Neural progenitor cell (in vitro differentiated cells): ENCODE results near the gene NSMF.

Experiments used
- EZH2 ChIP-seq: fragments of 200-600 bp; sonication (generic); IDR thresholded peaks from 2 replicates; pipeline ENCODE4 v1.6.1; 2017; ENCODE audit warnings: antibody characterized with exemption, mild to moderate bottlenecking, moderate library complexity
- EZH2phosphoT487 ChIP-seq: fragments of 200-600 bp; sonication (generic); IDR thresholded peaks from 2 replicates; pipeline ENCODE4 v1.6.1; 2017; ENCODE audit warnings: antibody characterized with exemption
- TF ChIP-seq, protein P1 (sequence below): fragments of 200-600 bp; sonication (generic); IDR thresholded peaks from 2 replicates; pipeline ENCODE4 v1.5.1; 2017; ENCODE audit warnings: antibody characterized with exemption, mild to moderate bottlenecking

DNA sequence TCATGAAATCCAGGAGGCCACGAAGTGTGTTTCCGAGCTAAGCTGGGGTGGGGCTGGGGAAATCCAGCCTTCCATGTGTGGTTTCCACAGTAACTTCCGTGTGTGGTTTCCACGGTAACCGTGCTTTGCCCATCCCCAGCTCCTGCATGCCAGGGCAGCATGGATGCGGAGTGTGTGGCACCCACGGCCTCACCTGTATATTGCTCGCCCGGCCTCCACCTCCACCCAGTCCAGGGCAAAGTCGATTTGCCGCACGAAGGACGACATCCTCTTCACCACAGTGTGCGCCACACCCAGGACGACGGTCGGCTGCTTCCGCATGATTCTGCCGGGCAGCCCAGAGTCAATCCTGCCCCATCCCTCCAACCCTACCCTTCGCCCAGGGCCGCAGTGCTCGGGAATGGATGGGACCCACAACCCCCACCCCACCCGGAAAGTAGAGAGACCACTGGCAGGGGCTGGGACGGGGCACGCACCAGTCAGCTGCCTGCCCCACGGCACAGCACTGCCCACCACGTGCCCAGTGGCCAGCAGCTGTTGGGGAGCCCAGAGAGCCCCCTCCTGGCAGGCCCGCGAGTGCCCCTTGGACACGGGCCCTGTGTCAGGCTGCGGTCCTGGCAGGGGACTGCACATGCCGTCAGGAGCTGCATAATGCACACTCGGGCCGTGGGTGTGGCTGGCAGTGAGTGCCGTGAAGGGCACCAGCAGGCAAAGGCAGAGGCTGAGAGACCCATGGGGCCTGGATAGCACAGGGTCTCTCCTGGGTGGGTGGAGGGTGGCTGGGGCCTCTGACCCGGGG is 39.0 kb upstream of the NSMF start:
- TF ChIP-seq, protein P1, sequence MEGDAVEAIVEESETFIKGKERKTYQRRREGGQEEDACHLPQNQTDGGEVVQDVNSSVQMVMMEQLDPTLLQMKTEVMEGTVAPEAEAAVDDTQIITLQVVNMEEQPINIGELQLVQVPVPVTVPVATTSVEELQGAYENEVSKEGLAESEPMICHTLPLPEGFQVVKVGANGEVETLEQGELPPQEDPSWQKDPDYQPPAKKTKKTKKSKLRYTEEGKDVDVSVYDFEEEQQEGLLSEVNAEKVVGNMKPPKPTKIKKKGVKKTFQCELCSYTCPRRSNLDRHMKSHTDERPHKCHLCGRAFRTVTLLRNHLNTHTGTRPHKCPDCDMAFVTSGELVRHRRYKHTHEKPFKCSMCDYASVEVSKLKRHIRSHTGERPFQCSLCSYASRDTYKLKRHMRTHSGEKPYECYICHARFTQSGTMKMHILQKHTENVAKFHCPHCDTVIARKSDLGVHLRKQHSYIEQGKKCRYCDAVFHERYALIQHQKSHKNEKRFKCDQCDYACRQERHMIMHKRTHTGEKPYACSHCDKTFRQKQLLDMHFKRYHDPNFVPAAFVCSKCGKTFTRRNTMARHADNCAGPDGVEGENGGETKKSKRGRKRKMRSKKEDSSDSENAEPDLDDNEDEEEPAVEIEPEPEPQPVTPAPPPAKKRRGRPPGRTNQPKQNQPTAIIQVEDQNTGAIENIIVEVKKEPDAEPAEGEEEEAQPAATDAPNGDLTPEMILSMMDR = no peak
- TF ChIP-seq EZH2phosphoT487 (no peak), EZH2 (no peak)
